ENCODE measurements around the gene ADRA2C.

ADRA2C gene

DNA sequence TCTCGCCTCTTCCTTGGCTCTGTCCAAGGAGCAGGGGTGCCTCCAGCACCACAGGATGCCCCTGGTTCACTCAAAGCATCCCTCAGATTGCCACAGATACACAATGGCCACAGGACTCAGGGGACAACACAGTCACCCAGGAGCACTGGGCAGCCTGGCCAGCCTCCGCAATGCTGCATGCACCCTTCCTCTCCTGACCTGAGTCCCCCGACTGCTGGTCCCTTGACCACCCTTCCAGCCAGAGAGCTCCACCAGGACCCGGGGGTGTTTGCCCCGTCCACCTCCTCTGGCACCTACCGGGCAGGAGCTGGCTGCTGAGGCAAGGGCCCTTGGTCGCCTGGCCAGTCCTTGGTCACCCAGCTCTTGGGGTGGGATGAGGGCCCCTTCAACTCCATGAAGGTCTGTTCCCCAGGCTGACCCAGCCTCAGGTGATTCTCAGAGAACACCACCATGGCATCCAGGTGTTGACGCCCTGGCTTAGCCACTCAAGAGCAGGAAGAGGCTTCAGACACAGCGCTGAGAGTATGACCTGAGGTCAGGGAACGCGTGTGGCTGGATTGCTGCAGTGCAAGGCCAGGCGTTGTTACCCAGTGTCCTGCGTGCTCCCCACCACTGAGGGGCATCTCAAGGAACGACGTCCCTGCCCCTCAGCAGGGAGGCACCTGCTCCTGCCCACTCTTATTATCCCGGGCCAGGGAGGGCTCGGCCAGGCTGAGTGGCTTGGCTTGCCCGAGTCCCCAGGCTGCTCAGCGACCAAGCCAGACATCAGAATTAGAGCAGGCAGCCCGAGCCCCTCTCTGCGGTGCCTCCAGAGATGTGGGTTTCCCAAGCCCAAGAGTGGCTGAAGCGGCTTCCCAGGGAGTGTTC is 10.2 kb downstream of the ADRA2C start:
- TF ChIP-seq CTCF (IDR thresholded peaks at IDR 0.05): no peak
- no peak overlapping the region for H3K4me3 ChIP-seq (ENCODE audit: low read depth, low read length)
- no peak overlapping the region for H3K9ac ChIP-seq
- H3K36me3 ChIP-seq (ENCODE audit: control insufficient read depth, insufficient read depth, low read length): no peaks in the 10 kb centered on the region
- H3K79me2 ChIP-seq: no peaks in the 10 kb centered on the region
- peaks cover 4% of the 10 kb centered on the region for H3K4me1 ChIP-seq
- no peak overlapping the region for H3K27ac ChIP-seq
- no peak overlapping the region for H3K4me2 ChIP-seq (ENCODE audit: low read length)
- H3K27me3 ChIP-seq (ENCODE audit: control insufficient read depth, insufficient read depth, low read length): no peaks in the 10 kb centered on the region
- no peak overlapping the region for H2AFZ ChIP-seq
- no peaks in the 10 kb centered on the region for H3K9me3 ChIP-seq (ENCODE audit: control insufficient read depth, low read length)

DNA sequence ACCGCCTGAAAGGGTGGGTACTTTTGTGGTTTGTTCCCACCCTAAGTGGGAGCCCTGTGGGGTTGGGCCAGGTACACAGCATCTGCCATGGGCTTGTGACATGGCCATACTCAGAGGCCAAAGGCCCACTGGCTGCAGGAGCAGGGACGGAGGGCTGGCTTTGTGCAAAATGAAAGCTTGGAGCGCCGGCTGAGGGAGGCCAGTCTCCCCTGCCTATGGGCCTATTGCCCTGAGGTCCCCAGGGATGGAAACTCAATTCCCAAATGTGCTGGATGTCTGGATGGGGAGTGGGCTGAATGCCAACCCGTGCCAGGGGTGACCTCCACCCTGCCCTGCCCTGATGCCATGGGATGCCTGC is 10.8 kb downstream of the ADRA2C start:
- Histone ChIP-seq H3K4me1 (peaks cover 4% of the 10 kb centered on the region), H3K9ac (no peak overlapping the region), H3K27me3 (ENCODE audit: control insufficient read depth, insufficient read depth, low read length) (no peaks in the 10 kb centered on the region), H2AFZ (no peak overlapping the region), H3K9me3 (ENCODE audit: control insufficient read depth, low read length) (no peaks in the 10 kb centered on the region), H3K4me2 (ENCODE audit: low read length) (no peak overlapping the region), H3K36me3 (ENCODE audit: control insufficient read depth, insufficient read depth, low read length) (no peaks in the 10 kb centered on the region), H3K79me2 (no peaks in the 10 kb centered on the region), H3K4me3 (ENCODE audit: low read depth, low read length) (no peak overlapping the region), H3K27ac (no peak overlapping the region)
- TF ChIP-seq CTCF (IDR thresholded peaks at IDR 0.05): no peak

DNA sequence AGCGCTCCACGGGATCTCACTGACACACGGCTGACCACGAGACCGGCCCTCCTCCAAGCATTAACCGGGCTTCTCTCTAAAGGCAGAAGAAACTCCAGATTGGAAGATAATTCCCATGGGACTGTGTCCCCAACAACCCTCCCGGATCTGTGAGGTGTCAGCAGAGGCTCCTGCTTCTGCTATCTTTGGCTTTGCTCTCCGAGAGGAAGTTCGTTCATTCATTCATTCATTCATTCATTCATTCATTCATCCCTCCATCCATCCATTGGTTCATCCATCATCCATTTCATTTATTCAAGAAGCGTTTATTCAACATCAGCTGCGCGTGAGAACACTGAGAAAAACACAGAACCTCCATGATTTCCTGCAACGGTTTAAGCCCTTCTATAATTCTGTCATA is 11.5 kb downstream of the ADRA2C start:
- Histone ChIP-seq H3K79me2 (no peaks in the 10 kb centered on the region), H3K4me3 (ENCODE audit: low read depth, low read length) (no peak overlapping the region), H3K27ac (no peak overlapping the region), H3K9ac (no peak overlapping the region), H3K4me2 (ENCODE audit: low read length) (no peak overlapping the region), H3K36me3 (ENCODE audit: control insufficient read depth, insufficient read depth, low read length) (no peaks in the 10 kb centered on the region), H3K4me1 (peaks cover 4% of the 10 kb centered on the region), H3K27me3 (ENCODE audit: control insufficient read depth, insufficient read depth, low read length) (no peaks in the 10 kb centered on the region), H3K9me3 (ENCODE audit: control insufficient read depth, low read length) (no peaks in the 10 kb centered on the region), H2AFZ (no peak overlapping the region)
- no peak for TF ChIP-seq CTCF (IDR thresholded peaks at IDR 0.05)

GRCh38 chr4:3779509-3779908 is 13.3 kb downstream of the ADRA2C start:
- no peak for TF ChIP-seq CTCF (IDR thresholded peaks at IDR 0.05)
- Histone ChIP-seq H3K4me2 (ENCODE audit: low read length) (no peak overlapping the region), H3K79me2 (no peaks in the 10 kb centered on the region), H3K4me3 (ENCODE audit: low read depth, low read length) (no peak overlapping the region), H3K27ac (no peak overlapping the region), H2AFZ (no peak overlapping the region), H3K9ac (no peak overlapping the region), H3K9me3 (ENCODE audit: control insufficient read depth, low read length) (no peaks in the 10 kb centered on the region), H3K36me3 (ENCODE audit: control insufficient read depth, insufficient read depth, low read length) (no peaks in the 10 kb centered on the region), H3K4me1 (peaks cover 4% of the 10 kb centered on the region), H3K27me3 (ENCODE audit: control insufficient read depth, insufficient read depth, low read length) (no peaks in the 10 kb centered on the region)

All from parathyroid adenoma (tissue), 2 donors.